GM21576 (cell line): ENCODE measurements around the gene DEFB125.

Experiments used
- ATAC-seq: cut with Tn5 transposase; IDR thresholded peaks from one replicate; pipeline ENCODE4 v1.9.1; 2021; ENCODE audit warnings: mild to moderate bottlenecking, moderate library complexity; ENCODE audit not compliant: unreplicated experiment

Gene DEFB125

GRCh38 chr20:145877-146276 is 58.4 kb downstream of the DEFB125 start:
- no peak for ATAC-seq
